Panc1 (cell line): ENCODE results near the gene SOX8.

Experiments
- CTCF ChIP-seq: fragments of 450-650 bp; IDR thresholded peaks from 2 replicates; pipeline ENCODE4 v1.5.1; 2017; ENCODE audit warnings: mild to moderate bottlenecking
- POLR2AphosphoS5 ChIP-seq: IDR thresholded peaks from 2 replicates; pipeline ENCODE4 v1.6.1; 2012; ENCODE audit warnings: mild to moderate bottlenecking, low read depth, low read length, moderate library complexity
- TCF7L2 ChIP-seq: IDR thresholded peaks from 2 replicates; pipeline ENCODE4 v1.6.1; 2011; ENCODE audit warnings: mild to moderate bottlenecking, low read depth, low read length, inconsistent platforms

GRCh38 chr16:967546-968295 is 13.8 kb upstream of the SOX8 start:
- TF ChIP-seq CTCF (no peak), POLR2AphosphoS5 (no peak), TCF7L2 (no peak)
